Natural killer cell (primary cell): ENCODE results near the gene TMEM59. TPM values are rescaled to one million over a fixed set of nuclear protein-coding genes. Genes with fewer than 3 reads are reported as not detected.
A peak's percentile ranks its signal among the peaks of the same experiment; 100 is the strongest.

ENCODE experiments used
- ATAC-seq, 3 donors: fragments of 150-1000 bp in 2 of 3; fragments of 200-7000 bp in 1 of 3; cut with Tn5 transposase; 1 replicate in 1 of 3; 2 replicates in 2 of 3; pipeline ENCODE4 v1.10.0; 2021; ENCODE audit warnings: mild to moderate bottlenecking in 2 of 3, moderate library complexity in 2 of 3
- DNase-seq, 2 donors: peaks; one replicate each; pipeline versions ENCODE4 v3.0.0 to v3.0.0-alpha.2; 2013 to 2021; ENCODE audit warnings: mixed read lengths in 1 of 2
- H3K27ac ChIP-seq: one replicate; pipeline ENCODE4 v1.5.1; 2013; ENCODE audit warnings: mild to moderate bottlenecking, low read length
- H3K27me3 ChIP-seq: one replicate; pipeline ENCODE4 v1.6.1; 2013; ENCODE audit warnings: low read length; ENCODE audit not compliant: control insufficient read depth, insufficient read depth
- H3K36me3 ChIP-seq: one replicate; pipeline ENCODE4 v1.6.1; 2013; ENCODE audit warnings: low read length; ENCODE audit not compliant: control insufficient read depth, insufficient read depth
- H3K4me1 ChIP-seq: one replicate; pipeline ENCODE4 v1.6.1; 2013; ENCODE audit warnings: low read length; ENCODE audit not compliant: control insufficient read depth, insufficient read depth
- H3K4me3 ChIP-seq: one replicate; pipeline ENCODE4 v1.5.1; 2013; ENCODE audit warnings: low read length
- H3K9me3 ChIP-seq: one replicate; pipeline ENCODE4 v1.6.1; 2013; ENCODE audit warnings: low read length; ENCODE audit not compliant: control insufficient read depth, insufficient read depth
- H3K27ac Mint-ChIP-seq, 2 donors: one replicate each; pipeline ENCODE4 v1.8.0; 2022; ENCODE audit warnings: mild to moderate bottlenecking in 2 of 2, mixed read lengths in 2 of 2, moderate library complexity in 1 of 2
- H3K27me3 Mint-ChIP-seq, 2 donors: one replicate each; pipeline ENCODE4 v1.8.0; 2022; ENCODE audit warnings: low read depth in 2 of 2, mixed read lengths in 2 of 2
- H3K36me3 Mint-ChIP-seq: one replicate; pipeline ENCODE4 v1.8.0; 2022; ENCODE audit warnings: mixed read lengths
- H3K4me1 Mint-ChIP-seq, 2 donors: one replicate each; pipeline ENCODE4 v1.8.0; 2022; ENCODE audit warnings: mixed read lengths in 2 of 2
- H3K4me3 Mint-ChIP-seq: one replicate; pipeline ENCODE4 v1.8.0; 2022; ENCODE audit warnings: mild to moderate bottlenecking, moderate library complexity, mixed read lengths
- H3K9me3 Mint-ChIP-seq, 2 donors: one replicate each; pipeline ENCODE4 v1.8.0; 2022; ENCODE audit warnings: mixed read lengths in 2 of 2
- CTCF ChIP-seq: fragments of 200-600 bp; IDR thresholded peaks from one replicate; pipeline ENCODE4 v1.8.0; 2022; ENCODE audit warnings: antibody characterized with exemption
- WGBS: methylation state at CpG from one replicate; pipeline ENCODE4 v1.1.7; 2013; ENCODE audit warnings: missing lambda C conversion rate; ENCODE audit not compliant: insufficient coverage; 5-methylcytosine and 5-hydroxymethylcytosine counted together
- intact Hi-C: fragments of 100-400 bp; cut with micrococcal nuclease; formaldehyde crosslinking; loops from one replicate; pipeline ENCODE4 v1.14.2; 2022
- total RNA-seq, 4 donors: library from RNA; stranded (reverse); fragments of 120-200 nt in 1 of 4; gene quantifications; one replicate each; pipeline versions ENCODE4 v1.2.3 to v1.2.4, GENCODE V29; 2013 to 2022

Gene TMEM59
- total RNA-seq, 3 donors from 2014 or later (not counting 1 experiment from before 2014, with no cell fraction given): 187 to 202 (median 199) TPM

GRCh38 chr1:54046671-54047383 lies 6.2 kb downstream of the TMEM59 start:
- no peaks in the 10 kb centered on the region for H3K27me3 Mint-ChIP-seq
- Histone ChIP-seq H3K4me1 (peaks cover 18% of the 10 kb centered on the region), H3K27ac (no peak overlapping the region), H3K9me3 (no peaks in the 10 kb centered on the region), H3K4me3 (no peak overlapping the region), H3K36me3 (peaks cover 37% of the 10 kb centered on the region), H3K27me3 (no peaks in the 10 kb centered on the region)
- H3K27ac Mint-ChIP-seq: peak overlapping the region; percentile 28 to 70
- no peak for TF ChIP-seq CTCF
- no peak overlapping the region for H3K4me3 Mint-ChIP-seq
- H3K4me1 Mint-ChIP-seq: peaks cover 26 to 38% of the 10 kb centered on the region in 2 donors
- intact Hi-C loops: no loop called here
- peaks cover 17% of the 10 kb centered on the region for H3K36me3 Mint-ChIP-seq
- WGBS: 92% methylated on average over 5 of the region's 7 CpGs
- ATAC-seq (no peak), DNase-seq (no peak)
- no peaks in the 10 kb centered on the region for H3K9me3 Mint-ChIP-seq

- H3K9me3 ChIP-seq: no peaks in the 10 kb centered on the region
- Mint-ChIP-seq H3K27ac (peak overlapping the region in 1 of 2 donors; percentile 6), H3K36me3 (peaks cover 17% of the 10 kb centered on the region), H3K4me3 (no peak overlapping the region), H3K27me3 (no peaks in the 10 kb centered on the region), H3K9me3 (no peaks in the 10 kb centered on the region), H3K4me1 (peaks cover 26 to 38% of the 10 kb centered on the region in 2 donors)
- intact Hi-C loops: no loop called here
- WGBS: 94% methylated on average over 2 of the region's 2 CpGs
- DNase-seq: no peak
- peaks cover 50% of the 10 kb centered on the region for H3K36me3 ChIP-seq
- H3K27me3 ChIP-seq: no peaks in the 10 kb centered on the region
- no peak for TF ChIP-seq CTCF
- H3K4me1 ChIP-seq: peaks cover 11% of the 10 kb centered on the region
- no peak for ATAC-seq
- H3K27ac ChIP-seq: no peak overlapping the region
- no peak overlapping the region for H3K4me3 ChIP-seq
These were observed 7.5 kb downstream of the TMEM59 start for GRCh38 chr1:54045496-54045895.

- no CpG with 5 or more reads among the region's 1 CpG for WGBS
- Mint-ChIP-seq H3K4me3 (no peak overlapping the region), H3K36me3 (peaks cover 17% of the 10 kb centered on the region), H3K4me1 (peaks cover 10 to 18% of the 10 kb centered on the region in 2 donors), H3K9me3 (no peaks in the 10 kb centered on the region), H3K27me3 (no peaks in the 10 kb centered on the region), H3K27ac (no peak overlapping the region)
- ATAC-seq: no peak
- Histone ChIP-seq H3K27ac (no peak overlapping the region), H3K4me3 (no peak overlapping the region), H3K4me1 (no peaks in the 10 kb centered on the region), H3K27me3 (no peaks in the 10 kb centered on the region), H3K36me3 (peaks cover 80% of the 10 kb centered on the region), H3K9me3 (no peaks in the 10 kb centered on the region)
- no peak for TF ChIP-seq CTCF
- intact Hi-C loops: no loop called here
- DNase-seq: no peak
These were observed 11.2 kb downstream of the TMEM59 start for GRCh38 chr1:54041806-54042205.

- intact Hi-C loops: no loop called here
- peaks cover 11% of the 10 kb centered on the region for H3K36me3 Mint-ChIP-seq
These were observed 15.5 kb downstream of the TMEM59 start for GRCh38 chr1:54037476-54037875.

More at GRCh38 chr1:54037476-54037875, 15.5 kb downstream of the TMEM59 start:
- Histone ChIP-seq H3K4me3 (no peak overlapping the region), H3K27me3 (no peaks in the 10 kb centered on the region), H3K36me3 (peaks cover 92% of the 10 kb centered on the region), H3K4me1 (no peaks in the 10 kb centered on the region), H3K9me3 (no peaks in the 10 kb centered on the region), H3K27ac (no peak overlapping the region)
- ATAC-seq (no peak), DNase-seq (no peak)
- no peaks in the 10 kb centered on the region for H3K27me3 Mint-ChIP-seq
- H3K4me1 Mint-ChIP-seq: no peaks in the 10 kb centered on the region
- H3K9me3 Mint-ChIP-seq: no peaks in the 10 kb centered on the region
- no peak overlapping the region for H3K4me3 Mint-ChIP-seq
- H3K27ac Mint-ChIP-seq: peak overlapping the region in 1 of 2 donors; percentile 1
- no peak for TF ChIP-seq CTCF
